Kidney epithelial cell (primary cell): Measurements from ENCODE around the gene RFTN1. TPM values are rescaled to one million over a fixed set of nuclear protein-coding genes. Genes with fewer than 3 reads are reported as not detected.

Source experiments
- DNase-seq: peaks from one replicate; pipeline ENCODE4 v3.0.0-alpha.2; 2010; ENCODE audit warnings: low read depth
- H3K27me3 ChIP-seq: 2 replicates; pipeline ENCODE4 v1.6.0; 2011; ENCODE audit warnings: low read length; ENCODE audit not compliant: control insufficient read depth, insufficient read depth
- H3K36me3 ChIP-seq: 2 replicates; pipeline ENCODE4 v1.5.1; 2011; ENCODE audit warnings: low read length; ENCODE audit not compliant: control insufficient read depth, insufficient read depth
- H3K4me3 ChIP-seq: 2 replicates; pipeline ENCODE4 v1.5.1; 2011; ENCODE audit warnings: low read depth, mild to moderate bottlenecking, control low read depth, low read length
- CTCF ChIP-seq: IDR thresholded peaks from 2 replicates; pipeline ENCODE4 v1.5.1; 2011; ENCODE audit warnings: mild to moderate bottlenecking, moderate library complexity, low read length, control low read depth, inconsistent platforms; ENCODE audit not compliant: insufficient read depth, poor library complexity, severe bottlenecking
- total RNA-seq: library from RNA; depleted of rRNA; stranded (reverse); fragments of >200 nt; gene quantifications from 2 replicates; pipeline ENCODE4 v1.2.3, GENCODE V29; 2015

Gene RFTN1
- total RNA-seq, 1 donor from 2014 or later, result 50.7 TPM

- H3K36me3 ChIP-seq, result peaks cover 1% of the 10 kb centered on the region
- no peak for TF ChIP-seq CTCF
- no peak for DNase-seq
- no peak overlapping the region for H3K4me3 ChIP-seq
- no peaks in the 10 kb centered on the region for H3K27me3 ChIP-seq
Observed at GRCh38 chr3:16377847-16378302, 135.6 kb downstream of the RFTN1 start.

GRCh38 chr3:16377196-16377595 is 136.3 kb downstream of the RFTN1 start:
- Histone ChIP-seq H3K27me3 (no peaks in the 10 kb centered on the region), H3K36me3 (peaks cover 1% of the 10 kb centered on the region), H3K4me3 (no peak overlapping the region)
- TF ChIP-seq CTCF, result no peak
- DNase-seq, result no peak

GRCh38 chr3:16375891-16376290 is 137.6 kb downstream of the RFTN1 start:
- Histone ChIP-seq H3K36me3 (peaks cover 1% of the 10 kb centered on the region), H3K27me3 (no peaks in the 10 kb centered on the region), H3K4me3 (no peak overlapping the region)
- DNase-seq, result no peak
- no peak for TF ChIP-seq CTCF

- no peak for TF ChIP-seq CTCF
- no peak overlapping the region for H3K4me3 ChIP-seq
Observed at GRCh38 chr3:16374935-16375245, 138.6 kb downstream of the RFTN1 start.

GRCh38 chr3:16374047-16374934 is 139.2 kb downstream of the RFTN1 start:
- DNase-seq, result no peak
- Histone ChIP-seq H3K27me3 (no peaks in the 10 kb centered on the region), H3K4me3 (no peak overlapping the region), H3K36me3 (peaks cover 1% of the 10 kb centered on the region)
- TF ChIP-seq CTCF, result no peak

More at GRCh38 chr3:16374935-16375245, 138.6 kb downstream of the RFTN1 start:
- no peak for DNase-seq
- peaks cover 1% of the 10 kb centered on the region for H3K36me3 ChIP-seq
- no peaks in the 10 kb centered on the region for H3K27me3 ChIP-seq

- no peak overlapping the region for H3K4me3 ChIP-seq
- H3K27me3 ChIP-seq, result no peaks in the 10 kb centered on the region
- H3K36me3 ChIP-seq, result peaks cover 1% of the 10 kb centered on the region
- DNase-seq, result no peak
- no peak for TF ChIP-seq CTCF
Observed at GRCh38 chr3:16373341-16373946, 140.1 kb downstream of the RFTN1 start.
